ENCODE results near the gene OTOS. TPM values are rescaled to one million over a fixed set of nuclear protein-coding genes. Genes with fewer than 3 reads are reported as not detected.

Gene OTOS
- polyA plus RNA-seq, 1 donor from 2014 or later, result not detected

DNA sequence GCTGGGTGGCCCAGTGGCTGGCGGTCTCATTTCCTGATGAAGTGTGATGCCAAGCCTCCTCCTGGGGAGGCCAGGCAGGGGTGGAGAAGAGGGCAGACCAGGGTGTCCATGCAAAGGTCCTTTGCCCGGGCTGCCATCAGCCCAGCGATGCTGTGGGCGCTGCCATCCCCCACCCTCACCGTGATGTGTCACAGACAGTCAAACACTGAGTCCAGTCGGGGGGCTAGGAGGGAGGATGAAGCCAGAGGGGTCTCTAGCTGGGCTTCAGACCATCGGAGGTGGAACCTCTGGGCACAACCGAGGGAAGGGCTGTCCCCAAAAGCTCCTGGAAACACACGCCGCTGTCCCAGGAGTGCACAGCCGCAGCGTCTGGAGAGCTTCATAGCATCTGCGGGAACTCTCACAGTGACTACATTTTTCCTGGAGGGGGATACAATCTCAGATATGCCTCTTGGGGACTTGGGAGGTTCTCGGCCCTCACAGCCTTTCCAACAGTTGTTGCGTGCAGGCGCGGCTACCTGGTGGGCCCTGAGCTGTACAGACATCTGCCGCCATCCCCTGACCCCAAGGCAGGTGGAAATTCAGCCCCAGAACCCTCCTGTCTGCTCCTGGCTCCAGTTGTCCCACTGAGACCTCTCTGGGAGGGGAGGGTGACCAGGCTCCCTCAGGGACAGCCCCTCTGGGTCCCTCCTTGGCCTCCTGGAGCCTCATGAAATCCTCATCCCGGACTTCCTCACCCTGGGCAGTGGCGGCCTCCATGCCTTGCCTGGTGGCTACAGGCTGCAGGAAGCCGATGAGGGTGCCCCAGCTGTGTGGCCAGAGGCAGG is 26.5 kb upstream of the OTOS start:
- H3K4me3 ChIP-seq (ENCODE audit: low read length), result no peak overlapping the region
- H3K4me2 ChIP-seq (ENCODE audit: low read length), result no peak overlapping the region
- TF ChIP-seq SMC3 (conservative IDR thresholded peaks at IDR 0.05; ENCODE audit: poor library complexity) (no peak), EP300 (conservative IDR thresholded peaks at IDR 0.05; ENCODE audit: poor library complexity, severe bottlenecking) (no peak), POLR2AphosphoS5 (IDR thresholded peaks at IDR 0.05) (no peak), REST (IDR thresholded peaks at IDR 0.05; ENCODE audit: borderline replicate concordance) (no peak), EZH2 (IDR thresholded peaks at IDR 0.05; ENCODE audit: borderline replicate concordance, insufficient read depth, low read length, poor library complexity, severe bottlenecking) (no peak), TAF1 (IDR thresholded peaks at IDR 0.05; ENCODE audit: low read depth) (no peak)
- TF ChIP-seq, protein P1, sequence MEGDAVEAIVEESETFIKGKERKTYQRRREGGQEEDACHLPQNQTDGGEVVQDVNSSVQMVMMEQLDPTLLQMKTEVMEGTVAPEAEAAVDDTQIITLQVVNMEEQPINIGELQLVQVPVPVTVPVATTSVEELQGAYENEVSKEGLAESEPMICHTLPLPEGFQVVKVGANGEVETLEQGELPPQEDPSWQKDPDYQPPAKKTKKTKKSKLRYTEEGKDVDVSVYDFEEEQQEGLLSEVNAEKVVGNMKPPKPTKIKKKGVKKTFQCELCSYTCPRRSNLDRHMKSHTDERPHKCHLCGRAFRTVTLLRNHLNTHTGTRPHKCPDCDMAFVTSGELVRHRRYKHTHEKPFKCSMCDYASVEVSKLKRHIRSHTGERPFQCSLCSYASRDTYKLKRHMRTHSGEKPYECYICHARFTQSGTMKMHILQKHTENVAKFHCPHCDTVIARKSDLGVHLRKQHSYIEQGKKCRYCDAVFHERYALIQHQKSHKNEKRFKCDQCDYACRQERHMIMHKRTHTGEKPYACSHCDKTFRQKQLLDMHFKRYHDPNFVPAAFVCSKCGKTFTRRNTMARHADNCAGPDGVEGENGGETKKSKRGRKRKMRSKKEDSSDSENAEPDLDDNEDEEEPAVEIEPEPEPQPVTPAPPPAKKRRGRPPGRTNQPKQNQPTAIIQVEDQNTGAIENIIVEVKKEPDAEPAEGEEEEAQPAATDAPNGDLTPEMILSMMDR (IDR thresholded peaks at IDR 0.05; ENCODE audit: poor library complexity, severe bottlenecking), result no peak
- no peaks in the 10 kb centered on the region for H4K20me1 ChIP-seq (ENCODE audit: insufficient read depth)
- H3K27me3 ChIP-seq (ENCODE audit: insufficient read depth, low read depth, low read length), result no peaks in the 10 kb centered on the region
- no peaks in the 10 kb centered on the region for H3F3A ChIP-seq (ENCODE audit: insufficient read depth, low read length, poor library complexity, severe bottlenecking)
- no peaks in the 10 kb centered on the region for H3K79me2 ChIP-seq (replicated peaks; ENCODE audit: insufficient read depth, low read length)
- H3K27ac ChIP-seq (ENCODE audit: low read length), result no peak overlapping the region
- no peaks in the 10 kb centered on the region for H3K9me2 ChIP-seq (ENCODE audit: insufficient read depth, low read length)
- no peaks in the 10 kb centered on the region for H3K9me3 ChIP-seq (ENCODE audit: low read length)
- H3K9ac ChIP-seq (ENCODE audit: low read length), result no peak overlapping the region
- H3K36me3 ChIP-seq (ENCODE audit: insufficient read depth, low read length), result no peaks in the 10 kb centered on the region
- H2AFZ ChIP-seq (ENCODE audit: low read depth, low read length), result no peak overlapping the region

GRCh38 chr2:240166191-240166590 is 25.7 kb upstream of the OTOS start:
- Histone ChIP-seq H3K9ac (ENCODE audit: low read length) (no peak overlapping the region), H3K27me3 (ENCODE audit: insufficient read depth, low read depth, low read length) (no peaks in the 10 kb centered on the region), H3K4me2 (ENCODE audit: low read length) (no peak overlapping the region), H2AFZ (ENCODE audit: low read depth, low read length) (no peak overlapping the region), H3K9me3 (ENCODE audit: low read length) (no peaks in the 10 kb centered on the region), H3K36me3 (ENCODE audit: insufficient read depth, low read length) (no peaks in the 10 kb centered on the region), H4K20me1 (ENCODE audit: insufficient read depth) (no peaks in the 10 kb centered on the region), H3K9me2 (ENCODE audit: insufficient read depth, low read length) (no peaks in the 10 kb centered on the region), H3K27ac (ENCODE audit: low read length) (no peak overlapping the region), H3K79me2 (replicated peaks; ENCODE audit: insufficient read depth, low read length) (no peaks in the 10 kb centered on the region), H3K4me3 (ENCODE audit: low read length) (no peak overlapping the region), H3F3A (ENCODE audit: insufficient read depth, low read length, poor library complexity, severe bottlenecking) (no peaks in the 10 kb centered on the region)
- no peak for TF ChIP-seq RAD21 (conservative IDR thresholded peaks at IDR 0.05)
- TF ChIP-seq REST (IDR thresholded peaks at IDR 0.05; ENCODE audit: borderline replicate concordance), result no peak
- TF ChIP-seq, protein P1 (IDR thresholded peaks at IDR 0.05; ENCODE audit: poor library complexity, severe bottlenecking), result no peak
- no peak for TF ChIP-seq SMC3 (conservative IDR thresholded peaks at IDR 0.05; ENCODE audit: poor library complexity)
- TF ChIP-seq TAF1 (IDR thresholded peaks at IDR 0.05; ENCODE audit: low read depth), result no peak
- no peak for TF ChIP-seq EZH2 (IDR thresholded peaks at IDR 0.05; ENCODE audit: borderline replicate concordance, insufficient read depth, low read length, poor library complexity, severe bottlenecking)
- no peak for TF ChIP-seq MXI1 (conservative IDR thresholded peaks at IDR 0.05; ENCODE audit: poor library complexity, severe bottlenecking)
- no peak for TF ChIP-seq EP300 (conservative IDR thresholded peaks at IDR 0.05; ENCODE audit: poor library complexity, severe bottlenecking)
- TF ChIP-seq POLR2AphosphoS5 (IDR thresholded peaks at IDR 0.05), result no peak

All from neural cell (in vitro differentiated cells).